ENCODE results near the gene ATG16L1. TPM values are rescaled to one million over a fixed set of nuclear protein-coding genes. Genes with fewer than 3 reads are reported as not detected.

The ATG16L1 gene
- total RNA-seq, 4 donors from 2014 or later, result 38.9 to 56.9 (median 40.4) TPM

DNA sequence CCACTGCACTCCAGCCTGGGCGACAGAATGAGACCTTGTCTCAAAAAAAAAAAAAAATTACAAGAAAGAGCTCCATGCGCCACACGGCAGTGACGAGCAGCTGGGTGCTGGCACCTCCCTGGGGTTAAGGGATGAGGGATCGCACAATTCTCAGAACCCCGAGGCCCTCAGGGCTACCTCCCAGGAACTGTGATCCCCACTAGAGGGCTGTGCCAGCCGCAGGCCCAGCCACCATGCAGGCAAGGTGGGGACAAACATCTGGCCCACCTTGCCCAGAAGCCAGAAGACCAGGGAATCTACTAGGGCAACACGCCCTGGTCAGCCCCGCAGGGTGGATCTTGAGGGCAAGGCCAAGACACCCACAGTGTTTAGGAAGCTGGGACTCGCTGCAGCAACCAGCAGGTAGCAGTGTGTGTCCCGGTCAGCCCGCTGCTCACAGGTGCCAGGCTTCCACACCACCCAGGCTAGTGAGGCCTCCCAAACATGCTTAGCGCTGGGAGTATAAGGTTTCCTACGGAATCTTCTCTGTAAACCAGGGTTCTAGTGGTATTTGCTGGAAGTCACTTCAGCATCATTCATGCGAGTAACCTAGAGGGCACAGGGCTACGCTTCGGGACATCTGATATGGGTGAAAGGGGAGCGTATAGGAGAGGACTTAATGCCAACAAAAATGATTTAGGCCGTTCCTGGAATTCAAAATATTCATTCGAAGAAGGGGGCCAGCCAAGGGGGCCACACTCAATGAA is 62.9 kb downstream of the ATG16L1 start:
- DNase-seq (ENCODE audit: low spot score in 2 of 2), result no peak
- 90 to 91% methylated on average over 20 of the region's 20 CpGs for WGBS, 2 donors
- no peak for TF ChIP-seq POLR2A (IDR thresholded peaks at IDR 0.05)
- intact Hi-C loops (cut with DNase I; ENCODE audit: low total_unique reads), result no loop called here
- H3K4me3 ChIP-seq (ENCODE audit: low read depth, poor library complexity, severe bottlenecking), result no peak overlapping the region

DNA sequence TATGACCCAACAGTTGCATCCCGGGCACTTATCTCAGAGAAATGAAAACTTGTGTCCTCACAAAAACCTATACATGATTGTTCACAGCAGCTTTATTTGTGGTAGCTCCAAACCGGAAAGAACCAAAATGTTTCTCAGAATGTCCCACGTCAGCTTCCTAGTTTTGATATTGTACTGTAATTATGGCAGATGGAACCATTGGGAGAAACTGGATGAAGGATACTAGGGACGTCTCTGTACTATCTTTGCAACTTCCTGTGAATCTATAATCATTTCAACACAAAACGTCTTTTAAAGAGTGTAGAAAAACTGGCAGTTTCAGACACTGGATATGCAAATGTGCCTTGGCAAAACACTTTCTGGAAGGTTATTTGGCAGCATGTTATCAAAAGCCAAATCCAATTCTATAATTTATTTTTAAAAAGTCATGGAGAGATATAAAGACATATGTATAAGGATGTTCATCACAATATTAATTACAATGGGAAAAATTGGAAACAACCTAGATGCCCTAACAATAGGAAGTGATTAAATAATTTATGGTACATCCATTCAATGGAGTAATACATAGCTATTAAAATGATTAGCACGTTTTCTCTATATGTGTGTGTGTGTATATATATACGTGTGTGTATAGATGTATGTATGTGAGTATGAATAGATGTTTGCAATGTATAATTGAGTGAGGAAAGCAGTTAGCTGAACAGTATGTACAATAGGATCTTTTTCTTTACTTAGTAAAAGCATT is 65.9 kb downstream of the ATG16L1 start:
- DNase-seq (ENCODE audit: low spot score in 2 of 2), result no peak
- TF ChIP-seq POLR2A (IDR thresholded peaks at IDR 0.05), result no peak
- TF ChIP-seq, protein P1, sequence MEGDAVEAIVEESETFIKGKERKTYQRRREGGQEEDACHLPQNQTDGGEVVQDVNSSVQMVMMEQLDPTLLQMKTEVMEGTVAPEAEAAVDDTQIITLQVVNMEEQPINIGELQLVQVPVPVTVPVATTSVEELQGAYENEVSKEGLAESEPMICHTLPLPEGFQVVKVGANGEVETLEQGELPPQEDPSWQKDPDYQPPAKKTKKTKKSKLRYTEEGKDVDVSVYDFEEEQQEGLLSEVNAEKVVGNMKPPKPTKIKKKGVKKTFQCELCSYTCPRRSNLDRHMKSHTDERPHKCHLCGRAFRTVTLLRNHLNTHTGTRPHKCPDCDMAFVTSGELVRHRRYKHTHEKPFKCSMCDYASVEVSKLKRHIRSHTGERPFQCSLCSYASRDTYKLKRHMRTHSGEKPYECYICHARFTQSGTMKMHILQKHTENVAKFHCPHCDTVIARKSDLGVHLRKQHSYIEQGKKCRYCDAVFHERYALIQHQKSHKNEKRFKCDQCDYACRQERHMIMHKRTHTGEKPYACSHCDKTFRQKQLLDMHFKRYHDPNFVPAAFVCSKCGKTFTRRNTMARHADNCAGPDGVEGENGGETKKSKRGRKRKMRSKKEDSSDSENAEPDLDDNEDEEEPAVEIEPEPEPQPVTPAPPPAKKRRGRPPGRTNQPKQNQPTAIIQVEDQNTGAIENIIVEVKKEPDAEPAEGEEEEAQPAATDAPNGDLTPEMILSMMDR (IDR thresholded peaks at IDR 0.05), result no peak
- WGBS, 2 donors, result 64 to 65% methylated on average over 7 of the region's 7 CpGs
- H3K4me3 ChIP-seq (ENCODE audit: low read depth, poor library complexity, severe bottlenecking), result no peak overlapping the region
- intact Hi-C loops (cut with DNase I; ENCODE audit: low total_unique reads), result no loop called here

DNA sequence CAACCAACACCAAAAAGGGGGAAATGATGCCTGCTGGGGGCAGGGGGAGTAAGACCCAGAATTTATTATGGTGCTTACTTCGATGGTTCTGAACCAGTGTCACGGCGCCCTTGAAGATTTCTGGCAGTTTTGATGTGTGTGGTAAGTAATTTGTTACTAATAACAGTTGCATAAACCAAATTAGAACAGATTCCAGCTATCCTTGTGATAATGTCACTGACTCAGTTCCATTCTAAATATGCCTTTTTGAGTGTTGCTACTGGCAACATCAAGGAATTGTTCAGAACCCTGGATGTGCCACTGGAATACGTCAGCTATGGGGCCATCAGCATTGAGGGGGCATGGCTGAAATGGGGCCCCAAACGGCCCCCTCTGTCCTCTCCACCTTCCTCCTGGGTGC is 67.8 kb downstream of the ATG16L1 start:
- DNase-seq (ENCODE audit: low spot score in 2 of 2), result no peak
- H3K4me3 ChIP-seq (ENCODE audit: low read depth, poor library complexity, severe bottlenecking), result no peak overlapping the region
- intact Hi-C loops (cut with DNase I; ENCODE audit: low total_unique reads), result no loop called here
- TF ChIP-seq, protein P1 (IDR thresholded peaks at IDR 0.05), result no peak
- TF ChIP-seq POLR2A (IDR thresholded peaks at IDR 0.05), result no peak
- WGBS, 2 donors, result 75 to 76% methylated on average over 5 of the region's 5 CpGs

GRCh38 chr2:233320470-233320869 is 69.0 kb downstream of the ATG16L1 start:
- no peak overlapping the region for H3K4me3 ChIP-seq (ENCODE audit: low read depth, poor library complexity, severe bottlenecking)
- 89 to 96% methylated on average over 17 of the region's 17 CpGs for WGBS, 2 donors
- intact Hi-C loops (cut with DNase I; ENCODE audit: low total_unique reads), result no loop called here
- TF ChIP-seq, protein P1 (IDR thresholded peaks at IDR 0.05), result no peak
- TF ChIP-seq POLR2A (IDR thresholded peaks at IDR 0.05), result no peak
- DNase-seq (ENCODE audit: low spot score in 2 of 2), result no peak

- intact Hi-C loops (cut with DNase I; ENCODE audit: low total_unique reads), result no loop called here
- DNase-seq (ENCODE audit: low spot score in 2 of 2), result no peak
- TF ChIP-seq POLR2A (IDR thresholded peaks at IDR 0.05), result no peak
- TF ChIP-seq, protein P1 (IDR thresholded peaks at IDR 0.05), result no peak
- H3K4me3 ChIP-seq (ENCODE audit: low read depth, poor library complexity, severe bottlenecking), result no peak overlapping the region
- WGBS, 2 donors, result 57 to 64% methylated on average over 6 of the region's 6 CpGs
Measured at GRCh38 chr2:233321166-233321565, 69.7 kb downstream of the ATG16L1 start.

DNA sequence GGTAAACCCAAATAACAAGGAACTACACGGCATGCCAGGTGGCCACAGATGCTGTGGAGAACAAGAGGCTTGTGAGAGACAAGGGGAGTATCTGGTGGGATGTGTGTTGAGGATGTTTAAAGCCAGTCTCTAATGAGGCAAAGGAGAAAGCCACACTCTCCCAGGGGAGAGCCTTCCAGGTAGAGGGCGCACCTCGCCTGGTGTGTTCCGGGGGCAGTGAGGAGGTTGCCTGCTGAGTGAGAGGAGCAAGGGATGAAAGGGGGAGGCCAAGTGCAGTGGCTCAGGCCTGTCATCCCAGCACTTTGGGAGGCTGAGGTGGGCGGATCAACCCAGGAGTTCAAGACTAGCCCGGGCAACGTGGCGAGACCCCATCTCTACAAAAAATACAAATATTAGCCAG is 72.4 kb downstream of the ATG16L1 start:
- intact Hi-C loops (cut with DNase I; ENCODE audit: low total_unique reads), result no loop called here
- no peak overlapping the region for H3K4me3 ChIP-seq (ENCODE audit: low read depth, poor library complexity, severe bottlenecking)
- DNase-seq (ENCODE audit: low spot score in 2 of 2), result no peak
- TF ChIP-seq POLR2A (IDR thresholded peaks at IDR 0.05), result no peak
- TF ChIP-seq, protein P1 (IDR thresholded peaks at IDR 0.05), result no peak
- WGBS, 2 donors, result 90 to 95% methylated on average over 8 of the region's 8 CpGs
